Left kidney (tissue), 2 donors: ENCODE results near the gene KIF16B. TPM values are rescaled to one million over a fixed set of nuclear protein-coding genes. Genes with fewer than 3 reads are reported as not detected.
A peak's percentile ranks its signal among the peaks of the same experiment; 100 is the strongest.
"Not testable (repeated sequence)": the region's sequence is repeated elsewhere in the genome, so short reads cannot be mapped to it uniquely, and the experiment has no call there.

ENCODE experiments used
- DNase-seq: peaks from one replicate; pipeline ENCODE4 v3.0.0-alpha.2; 2013
- polyA plus RNA-seq: library from polyadenylated mRNA; unstranded; fragments of 120-200 nt; gene quantifications from one replicate; pipeline ENCODE4 v1.2.1, GENCODE V29; 2013; ENCODE audit not compliant: insufficient read length

KIF16B gene
- polyA plus RNA-seq, 1 donor = 29.3 TPM

GRCh38 chr20:16520154-16520553 lies 53.1 kb downstream of the KIF16B start:
- no peak for DNase-seq

- DNase-seq = not testable (repeated sequence)
Observed at GRCh38 chr20:16519673-16520072, 53.6 kb downstream of the KIF16B start.

DNA sequence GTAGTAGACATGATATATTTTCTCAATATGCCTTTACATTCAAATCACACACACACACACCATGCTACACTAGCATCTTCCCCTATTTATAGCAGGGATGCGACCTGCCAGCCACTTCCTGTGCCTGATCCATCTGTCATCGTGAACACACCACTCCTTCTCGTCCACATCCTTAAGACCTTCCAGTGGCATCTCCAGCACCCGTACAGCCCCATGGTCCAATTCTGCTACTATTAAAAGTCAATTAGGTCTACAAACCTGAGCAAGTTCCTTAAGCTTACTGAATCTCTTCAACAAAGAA lies 54.5 kb downstream of the KIF16B start:
- no peak for DNase-seq

DNA sequence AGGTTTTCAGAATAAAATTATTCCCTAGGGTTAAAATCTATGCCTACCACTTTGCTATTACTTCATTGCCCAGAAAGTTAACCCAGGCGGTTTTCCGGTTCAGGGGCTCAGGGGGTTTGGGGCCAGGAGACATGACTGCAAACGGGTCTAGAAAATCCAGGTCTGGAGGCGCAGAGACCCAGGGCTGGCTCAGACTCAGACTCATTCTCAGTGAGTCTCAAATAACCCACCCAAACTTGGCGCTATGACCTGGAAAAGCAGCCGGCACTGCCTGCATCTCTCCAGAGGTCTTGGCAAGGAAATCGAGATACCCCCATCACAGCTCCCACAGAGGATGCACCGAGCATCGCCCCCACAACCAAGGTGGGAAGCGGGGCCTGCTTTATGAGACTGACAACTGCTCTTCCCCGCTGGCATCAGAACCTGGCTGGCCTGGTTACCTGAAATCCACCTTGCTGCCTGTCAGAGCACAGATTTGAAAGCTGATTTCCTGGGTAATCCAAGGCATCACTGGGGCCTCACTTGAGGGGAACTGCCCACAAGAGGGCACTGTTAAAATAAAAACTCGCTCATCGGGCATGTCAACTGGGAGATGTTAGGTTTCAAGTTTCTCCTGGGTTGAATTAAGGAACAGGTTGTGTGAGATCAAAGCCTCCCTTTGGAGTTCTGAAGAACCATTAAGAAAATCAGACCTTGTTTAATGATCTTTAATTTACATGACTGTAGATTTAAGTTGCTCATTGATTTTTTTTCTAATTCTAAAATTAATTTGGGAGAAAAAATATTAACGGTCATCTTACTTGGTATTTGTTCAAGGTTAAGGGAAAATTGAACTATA lies 55.1 kb downstream of the KIF16B start:
- DNase-seq = peak; percentile 42

GRCh38 chr20:16516794-16517193 lies 56.5 kb downstream of the KIF16B start:
- no peak for DNase-seq

DNA sequence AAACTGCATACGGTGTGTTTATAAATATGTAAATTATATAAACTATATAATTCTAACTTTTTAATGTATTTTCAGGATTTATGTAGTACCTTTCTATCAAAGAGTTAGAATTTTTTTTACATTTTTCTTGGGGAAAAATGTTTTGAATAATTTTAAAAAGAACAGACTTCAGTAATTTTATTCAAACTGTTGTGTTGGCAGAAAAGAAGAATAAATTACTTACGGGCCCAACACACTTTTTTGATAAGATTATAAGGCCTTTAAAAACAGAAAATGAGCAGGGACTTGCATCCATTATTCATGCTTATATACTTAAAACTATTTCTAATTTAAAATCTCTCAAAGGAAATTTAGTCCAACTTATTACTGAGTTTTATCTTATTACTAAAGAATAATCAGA lies 58.2 kb downstream of the KIF16B start:
- DNase-seq = no peak

GRCh38 chr20:16514140-16514539 lies 59.1 kb downstream of the KIF16B start:
- DNase-seq = no peak

- DNase-seq = no peak
Observed at GRCh38 chr20:16505894-16506293, 67.4 kb downstream of the KIF16B start.

GRCh38 chr20:16501301-16501700 lies 71.9 kb downstream of the KIF16B start:
- no peak for DNase-seq

- no peak for DNase-seq
Observed at GRCh38 chr20:16500197-16500596, 73.1 kb downstream of the KIF16B start.

- DNase-seq = no peak
Observed at GRCh38 chr20:16498526-16499253, 74.6 kb downstream of the KIF16B start.

DNA sequence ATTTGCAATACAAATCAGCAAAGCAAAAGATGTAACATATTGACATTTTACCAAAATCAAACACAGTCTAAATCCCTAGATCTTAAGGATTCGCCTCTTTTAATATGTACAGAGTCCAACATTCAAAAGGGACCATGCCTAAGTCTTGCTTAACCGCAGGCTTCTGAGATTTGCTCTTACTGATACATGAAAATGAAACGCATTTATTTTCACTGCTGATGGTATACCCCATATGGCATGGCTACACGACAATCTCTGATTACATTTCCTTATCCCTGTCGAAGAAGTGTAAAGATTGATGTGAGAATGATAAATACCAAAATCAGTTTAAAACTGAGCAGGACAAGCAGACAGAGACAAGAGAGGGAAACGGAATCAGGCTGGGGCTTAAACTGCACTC lies 75.4 kb downstream of the KIF16B start:
- DNase-seq = no peak

DNA sequence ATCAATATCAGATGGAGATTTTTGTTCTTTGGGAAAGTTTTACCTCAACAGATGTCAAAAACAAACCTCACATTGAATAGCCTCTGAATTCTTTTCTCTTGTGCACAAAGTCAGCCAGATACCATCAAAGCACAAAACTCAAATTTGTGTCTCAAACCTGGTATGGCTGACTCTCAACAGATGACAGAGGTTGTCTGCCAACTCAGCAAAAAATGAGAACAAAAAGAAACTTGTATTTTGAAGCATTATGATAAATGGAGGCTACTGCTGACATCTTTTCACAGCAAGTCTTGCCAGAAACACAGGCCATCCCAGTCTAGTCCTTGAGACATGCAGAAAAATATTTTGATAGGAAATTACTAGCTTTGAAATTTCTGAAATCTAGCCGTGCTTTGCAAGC lies 79.8 kb downstream of the KIF16B start:
- no peak for DNase-seq

DNA sequence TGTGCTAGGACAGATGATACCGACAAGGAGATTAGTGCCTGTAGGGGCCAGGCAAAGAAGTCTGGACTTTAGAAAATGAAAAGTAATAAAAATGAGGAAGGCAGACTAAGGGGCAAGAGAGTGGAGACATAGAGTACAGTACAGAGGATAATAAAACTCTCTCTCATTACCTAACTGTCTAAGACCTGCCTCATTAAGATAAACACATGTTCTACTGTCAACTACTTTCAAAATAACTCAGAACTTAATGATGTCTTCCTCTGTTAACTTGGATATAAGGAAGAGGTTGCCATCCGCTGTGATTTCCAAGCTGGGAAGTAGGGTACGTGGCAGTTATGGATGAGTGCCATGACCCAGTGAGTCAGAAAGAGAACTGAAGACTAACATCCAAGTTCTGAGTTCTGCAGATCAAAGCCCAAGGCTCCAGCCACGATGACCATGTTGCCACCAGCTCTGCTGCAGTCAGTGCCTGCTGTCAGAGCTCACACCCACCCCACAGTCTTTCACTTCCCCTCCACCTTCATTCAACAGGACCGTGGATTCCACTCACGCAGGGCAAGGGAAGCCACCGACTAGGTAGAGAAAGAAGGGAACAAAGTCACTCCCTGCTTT lies 81.8 kb downstream of the KIF16B start:
- DNase-seq = no peak

- no peak for DNase-seq
Observed at GRCh38 chr20:16490696-16491095, 82.6 kb downstream of the KIF16B start.

GRCh38 chr20:16488616-16489015 lies 84.6 kb downstream of the KIF16B start:
- no peak for DNase-seq

DNA sequence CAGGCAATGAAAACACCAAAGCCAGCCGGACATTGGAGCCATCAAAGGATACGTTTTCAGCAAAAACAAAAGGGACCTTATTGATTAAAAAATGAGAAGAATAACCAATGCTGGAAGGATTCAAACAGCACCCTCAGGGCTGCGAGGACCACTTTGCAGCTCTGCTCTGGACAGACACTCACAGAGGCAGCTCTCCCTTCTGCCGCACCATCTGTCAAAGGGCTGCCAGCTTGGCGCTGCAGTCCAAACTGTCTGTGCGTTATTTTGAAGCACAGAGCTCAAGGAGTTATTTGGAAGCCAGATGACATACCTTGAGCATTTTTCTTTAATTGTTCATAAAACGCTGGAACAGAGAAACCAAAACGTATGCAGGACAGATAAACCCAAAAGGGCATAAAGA lies 85.2 kb downstream of the KIF16B start:
- no peak for DNase-seq

DNA sequence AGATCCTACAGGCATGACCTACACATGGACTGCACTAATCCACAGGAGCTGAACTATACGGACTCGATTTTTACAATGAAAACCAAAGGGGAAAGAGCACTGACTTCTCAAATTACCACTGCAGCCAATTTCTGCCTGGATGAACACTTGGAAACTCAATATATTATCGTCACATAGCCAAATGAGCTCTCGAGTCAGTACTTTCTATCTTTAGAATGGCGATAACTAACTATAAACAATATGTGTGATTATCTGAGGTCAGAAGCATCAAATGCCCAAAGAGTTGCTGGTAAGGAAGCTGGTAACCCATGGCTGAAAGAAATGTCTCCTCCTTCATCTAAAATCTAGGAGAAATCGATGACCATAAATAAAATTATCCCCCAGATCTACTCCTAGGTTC lies 86.7 kb downstream of the KIF16B start:
- no peak for DNase-seq

- no peak for DNase-seq
Observed at GRCh38 chr20:16485401-16485800, 87.8 kb downstream of the KIF16B start.

- no peak for DNase-seq
Observed at GRCh38 chr20:16483024-16483423, 90.2 kb downstream of the KIF16B start.

GRCh38 chr20:16481977-16482376 lies 91.3 kb downstream of the KIF16B start:
- no peak for DNase-seq

DNA sequence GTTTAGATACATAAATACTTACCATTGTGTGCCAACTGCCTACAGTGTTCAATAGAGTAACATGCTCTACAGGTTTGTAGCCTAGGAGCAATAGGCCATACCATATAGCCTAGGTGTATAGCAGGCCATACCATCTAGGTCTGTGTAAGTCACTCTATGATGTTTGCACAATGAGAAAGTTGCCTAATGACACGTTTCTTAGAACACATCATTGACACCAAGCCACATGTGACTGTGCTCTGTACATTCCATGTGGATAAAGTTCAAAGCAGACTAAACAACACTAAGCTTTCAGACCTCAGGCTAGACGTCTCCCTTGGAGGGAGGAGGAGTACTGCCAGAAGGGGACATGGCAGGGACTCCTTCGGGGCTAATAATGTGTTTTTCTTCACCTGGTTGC lies 93.6 kb downstream of the KIF16B start:
- no peak for DNase-seq

DNA sequence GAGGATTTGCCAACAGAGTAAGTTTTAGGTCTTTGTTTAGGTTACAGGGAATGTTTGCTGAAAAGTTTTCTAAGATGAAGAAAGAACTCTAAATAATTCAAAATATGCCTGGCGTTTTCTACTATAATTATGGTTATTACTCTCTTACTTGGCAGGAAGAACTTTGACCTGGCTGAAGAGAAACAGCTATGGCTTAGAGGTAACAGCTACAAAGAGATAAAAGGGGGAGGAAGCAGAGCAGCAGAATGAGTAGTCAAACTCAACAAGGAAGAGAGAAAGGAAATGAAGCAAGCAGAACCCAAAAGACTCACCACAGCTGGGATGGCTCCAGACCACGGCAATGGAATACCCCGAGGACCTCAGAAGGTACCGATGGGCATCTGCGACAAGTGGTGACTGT lies 95.6 kb downstream of the KIF16B start:
- no peak for DNase-seq
